Measurements from ENCODE around the gene SHISA6. TPM values are rescaled to one million over a fixed set of nuclear protein-coding genes. Genes with fewer than 3 reads are reported as not detected.

The SHISA6 gene
- total RNA-seq, 1 experiment from 2014 or later: not detected

DNA sequence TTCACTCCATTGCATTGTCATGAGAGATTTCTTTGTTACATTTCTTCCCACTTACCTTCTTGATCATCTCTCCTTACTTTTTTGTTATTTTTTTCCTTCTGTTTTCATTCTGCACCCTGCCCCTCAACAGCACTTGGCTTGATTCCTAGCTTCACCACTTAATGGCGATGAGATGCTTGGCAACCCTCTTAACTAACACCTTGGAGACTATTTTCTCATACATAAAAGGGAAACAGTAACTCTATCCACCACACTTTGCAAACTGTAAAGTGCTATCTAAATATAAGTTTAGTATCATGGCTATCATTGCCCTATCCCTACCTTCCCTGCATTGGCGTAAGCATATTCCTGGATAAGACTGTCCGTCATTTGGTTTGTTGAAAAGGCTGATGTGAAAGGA lies 177.3 kb downstream of the SHISA6 start:
- in situ Hi-C loops (cut with HindIII; ENCODE audit: low pct_unique_long_range_greater_than_20kb, low sequenced_read_pairs): no loop called here
- no peaks in the 10 kb centered on the region for H3K4me1 ChIP-seq (ENCODE audit: control insufficient read depth, insufficient read depth, low read length)

GRCh38 chr17:11430751-11431150 lies 189.7 kb downstream of the SHISA6 start:
- DNase-seq (ENCODE audit: low read depth, low spot score) (no peak), ATAC-seq (no peak)
- Histone ChIP-seq H3K4me3 (ENCODE audit: low read depth in 2 of 2, low read length in 2 of 2) (no peak overlapping the region), H3K27ac (ENCODE audit: low read length) (no peak overlapping the region), H3K4me1 (ENCODE audit: control insufficient read depth, insufficient read depth, low read length) (no peaks in the 10 kb centered on the region), H3K36me3 (ENCODE audit: control insufficient read depth, insufficient read depth, low read length) (no peaks in the 10 kb centered on the region), H3K27me3 (ENCODE audit: control insufficient read depth, insufficient read depth, low read length) (no peaks in the 10 kb centered on the region), H3K9me3 (ENCODE audit: control insufficient read depth, insufficient read depth, low read depth, low read length) (no peaks in the 10 kb centered on the region)
- no TSS peak for BruUV-seq (replicated peaks)
- in situ Hi-C loops (cut with HindIII; ENCODE audit: low pct_unique_long_range_greater_than_20kb, low sequenced_read_pairs): no loop called here
- CTCF ChIA-PET: no interaction called here
- intact Hi-C loops (cut with micrococcal nuclease; ENCODE audit: unreplicated experiment): no loop called here
- POLR2A ChIA-PET: no interaction called here
- TF ChIP-seq POLR2AphosphoS5 (IDR thresholded peaks at IDR 0.05; ENCODE audit: low read depth, low read length) (no peak), TCF7L2 (IDR thresholded peaks at IDR 0.05; ENCODE audit: low read depth, low read length) (no peak), SIN3A (IDR thresholded peaks at IDR 0.05; ENCODE audit: borderline replicate concordance, insufficient read depth, low read depth, low read length) (no peak)
- TF ChIP-seq, protein P1, sequence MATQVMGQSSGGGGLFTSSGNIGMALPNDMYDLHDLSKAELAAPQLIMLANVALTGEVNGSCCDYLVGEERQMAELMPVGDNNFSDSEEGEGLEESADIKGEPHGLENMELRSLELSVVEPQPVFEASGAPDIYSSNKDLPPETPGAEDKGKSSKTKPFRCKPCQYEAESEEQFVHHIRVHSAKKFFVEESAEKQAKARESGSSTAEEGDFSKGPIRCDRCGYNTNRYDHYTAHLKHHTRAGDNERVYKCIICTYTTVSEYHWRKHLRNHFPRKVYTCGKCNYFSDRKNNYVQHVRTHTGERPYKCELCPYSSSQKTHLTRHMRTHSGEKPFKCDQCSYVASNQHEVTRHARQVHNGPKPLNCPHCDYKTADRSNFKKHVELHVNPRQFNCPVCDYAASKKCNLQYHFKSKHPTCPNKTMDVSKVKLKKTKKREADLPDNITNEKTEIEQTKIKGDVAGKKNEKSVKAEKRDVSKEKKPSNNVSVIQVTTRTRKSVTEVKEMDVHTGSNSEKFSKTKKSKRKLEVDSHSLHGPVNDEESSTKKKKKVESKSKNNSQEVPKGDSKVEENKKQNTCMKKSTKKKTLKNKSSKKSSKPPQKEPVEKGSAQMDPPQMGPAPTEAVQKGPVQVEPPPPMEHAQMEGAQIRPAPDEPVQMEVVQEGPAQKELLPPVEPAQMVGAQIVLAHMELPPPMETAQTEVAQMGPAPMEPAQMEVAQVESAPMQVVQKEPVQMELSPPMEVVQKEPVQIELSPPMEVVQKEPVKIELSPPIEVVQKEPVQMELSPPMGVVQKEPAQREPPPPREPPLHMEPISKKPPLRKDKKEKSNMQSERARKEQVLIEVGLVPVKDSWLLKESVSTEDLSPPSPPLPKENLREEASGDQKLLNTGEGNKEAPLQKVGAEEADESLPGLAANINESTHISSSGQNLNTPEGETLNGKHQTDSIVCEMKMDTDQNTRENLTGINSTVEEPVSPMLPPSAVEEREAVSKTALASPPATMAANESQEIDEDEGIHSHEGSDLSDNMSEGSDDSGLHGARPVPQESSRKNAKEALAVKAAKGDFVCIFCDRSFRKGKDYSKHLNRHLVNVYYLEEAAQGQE (IDR thresholded peaks at IDR 0.05; ENCODE audit: insufficient read depth in 1 of 2, low read depth in 2 of 2, low read length in 1 of 2): no peak
- TF ChIP-seq, protein P2, sequence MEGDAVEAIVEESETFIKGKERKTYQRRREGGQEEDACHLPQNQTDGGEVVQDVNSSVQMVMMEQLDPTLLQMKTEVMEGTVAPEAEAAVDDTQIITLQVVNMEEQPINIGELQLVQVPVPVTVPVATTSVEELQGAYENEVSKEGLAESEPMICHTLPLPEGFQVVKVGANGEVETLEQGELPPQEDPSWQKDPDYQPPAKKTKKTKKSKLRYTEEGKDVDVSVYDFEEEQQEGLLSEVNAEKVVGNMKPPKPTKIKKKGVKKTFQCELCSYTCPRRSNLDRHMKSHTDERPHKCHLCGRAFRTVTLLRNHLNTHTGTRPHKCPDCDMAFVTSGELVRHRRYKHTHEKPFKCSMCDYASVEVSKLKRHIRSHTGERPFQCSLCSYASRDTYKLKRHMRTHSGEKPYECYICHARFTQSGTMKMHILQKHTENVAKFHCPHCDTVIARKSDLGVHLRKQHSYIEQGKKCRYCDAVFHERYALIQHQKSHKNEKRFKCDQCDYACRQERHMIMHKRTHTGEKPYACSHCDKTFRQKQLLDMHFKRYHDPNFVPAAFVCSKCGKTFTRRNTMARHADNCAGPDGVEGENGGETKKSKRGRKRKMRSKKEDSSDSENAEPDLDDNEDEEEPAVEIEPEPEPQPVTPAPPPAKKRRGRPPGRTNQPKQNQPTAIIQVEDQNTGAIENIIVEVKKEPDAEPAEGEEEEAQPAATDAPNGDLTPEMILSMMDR (IDR thresholded peaks at IDR 0.05): no peak

More for the DNA sequence above, 177.3 kb downstream of the SHISA6 start:
- no peak for DNase-seq (ENCODE audit: low read depth, low spot score)
- H3K9me3 ChIP-seq (ENCODE audit: control insufficient read depth, insufficient read depth, low read depth, low read length): no peaks in the 10 kb centered on the region
- intact Hi-C loops (cut with micrococcal nuclease; ENCODE audit: unreplicated experiment): no loop called here
- POLR2A ChIA-PET: no interaction called here
- no TSS peak for BruUV-seq (replicated peaks)
- H3K27me3 ChIP-seq (ENCODE audit: control insufficient read depth, insufficient read depth, low read length): no peaks in the 10 kb centered on the region
- CTCF ChIA-PET: no interaction called here
- no peaks in the 10 kb centered on the region for H3K36me3 ChIP-seq (ENCODE audit: control insufficient read depth, insufficient read depth, low read length)
- TF ChIP-seq, protein P1 (IDR thresholded peaks at IDR 0.05; ENCODE audit: insufficient read depth in 1 of 2, low read depth in 2 of 2, low read length in 1 of 2): no peak
- TF ChIP-seq, protein P2 (IDR thresholded peaks at IDR 0.05): no peak
- no peak for TF ChIP-seq POLR2AphosphoS5 (IDR thresholded peaks at IDR 0.05; ENCODE audit: low read depth, low read length)
- TF ChIP-seq SIN3A (IDR thresholded peaks at IDR 0.05; ENCODE audit: borderline replicate concordance, insufficient read depth, low read depth, low read length): no peak
- no peak for TF ChIP-seq TCF7L2 (IDR thresholded peaks at IDR 0.05; ENCODE audit: low read depth, low read length)
- no peak overlapping the region for H3K27ac ChIP-seq (ENCODE audit: low read length)
- no peak overlapping the region for H3K4me3 ChIP-seq (ENCODE audit: low read depth in 2 of 2, low read length in 2 of 2)
- no peak for ATAC-seq

Measured in Panc1 (cell line).